ENCODE measurements around the gene PCCA. TPM values are rescaled to one million over a fixed set of nuclear protein-coding genes. Genes with fewer than 3 reads are reported as not detected.
A peak's percentile ranks its signal among the peaks of the same experiment; 100 is the strongest.
"Not testable (repeated sequence)": the region's sequence is repeated elsewhere in the genome, so short reads cannot be mapped to it uniquely, and the experiment has no call there.

Gene PCCA
- total RNA-seq, 2 donors from 2014 or later: 10.9 to 12.6 TPM

- DNase-seq (ENCODE audit: low spot score in 2 of 2) (no peak), ATAC-seq (no peak)
- no peaks in the 10 kb centered on the region for H3K9me3 Mint-ChIP-seq
- peaks cover 6 to 17% of the 10 kb centered on the region in 2 donors for H3K36me3 Mint-ChIP-seq
- no peak overlapping the region for H3K27ac Mint-ChIP-seq
Observed at GRCh38 chr13:100564444-100565223, 475.7 kb downstream of the PCCA start.

- Mint-ChIP-seq H3K36me3 (peaks cover 6 to 17% of the 10 kb centered on the region in 2 donors), H3K9me3 (no peaks in the 10 kb centered on the region), H3K27ac (no peak overlapping the region)
- DNase-seq (ENCODE audit: low spot score in 2 of 2) (no peak), ATAC-seq (no peak)
Observed at GRCh38 chr13:100565286-100565685, 476.4 kb downstream of the PCCA start.

GRCh38 chr13:100566543-100566942, 477.6 kb downstream of the PCCA start:
- peaks cover 6 to 17% of the 10 kb centered on the region in 2 donors for H3K36me3 Mint-ChIP-seq
- ATAC-seq (no peak), DNase-seq (ENCODE audit: low spot score in 2 of 2) (no peak)
- no peaks in the 10 kb centered on the region for H3K9me3 Mint-ChIP-seq
- peak overlapping the region in 1 of 2 donors; percentile 45 for H3K27ac Mint-ChIP-seq

GRCh38 chr13:100573121-100573520, 484.2 kb downstream of the PCCA start:
- DNase-seq (ENCODE audit: low spot score in 2 of 2): peak in 1 of 2 donors; percentile 74
- no peaks in the 10 kb centered on the region for H3K9me3 Mint-ChIP-seq
- peak; percentile 83 to 91 for ATAC-seq
- H3K27ac Mint-ChIP-seq: no peak overlapping the region
- H3K36me3 Mint-ChIP-seq: no peaks in the 10 kb centered on the region

GRCh38 chr13:100577239-100577638, 488.3 kb downstream of the PCCA start:
- not testable (repeated sequence) for H3K27ac Mint-ChIP-seq; DNase-seq (ENCODE audit: low spot score in 2 of 2); H3K9me3 Mint-ChIP-seq; ATAC-seq
- peaks cover 0 to 12% of the 10 kb centered on the region in 2 donors for H3K36me3 Mint-ChIP-seq

Other genes with a start within 250 kb of the PCCA start
- not detected for gene ZIC5, start 117.3 kb upstream of the PCCA start, total RNA-seq
- gene ZIC2, start 107.3 kb upstream of the PCCA start, total RNA-seq: under 1 TPM in 1 of 2 donors, not detected in 1; 0.10 TPM